NCI-H187 (cell line): Measurements from ENCODE around the gene GADD45GIP1.
"Not testable (repeated sequence)": the region's sequence is repeated elsewhere in the genome, so short reads cannot be mapped to it uniquely, and the experiment has no call there.

Experiments
- DNase-seq, 2 experiments: peaks; one replicate each; lab custom pipeline; 2025; lab: John Stamatoyannopoulos, UW

GADD45GIP1 gene

DNA sequence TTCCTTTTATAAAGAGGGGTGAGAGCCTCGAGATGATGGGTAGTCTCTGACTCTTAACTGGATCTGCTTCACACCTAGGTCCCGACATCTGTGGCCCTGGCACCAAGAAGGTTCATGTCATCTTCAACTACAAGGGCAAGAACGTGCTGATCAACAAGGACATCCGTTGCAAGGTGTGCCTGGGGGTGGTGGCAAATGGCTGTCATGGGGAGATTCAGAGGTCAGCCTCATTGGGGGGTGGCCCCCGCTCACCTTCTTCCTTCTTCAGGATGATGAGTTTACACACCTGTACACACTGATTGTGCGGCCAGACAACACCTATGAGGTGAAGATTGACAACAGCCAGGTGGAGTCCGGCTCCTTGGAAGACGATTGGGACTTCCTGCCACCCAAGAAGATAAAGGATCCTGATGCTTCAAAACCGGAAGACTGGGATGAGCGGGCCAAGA lies 17.0 kb downstream of the GADD45GIP1 start:
- DNase-seq = no peak

GRCh38 chr19:12938779-12939601 lies 18.0 kb downstream of the GADD45GIP1 start:
- no peak for DNase-seq

- peak; percentile 91 to 93 for DNase-seq
Observed at GRCh38 chr19:12937927-12938778, 18.9 kb downstream of the GADD45GIP1 start, which contains the start of gene CALR. CALR (plus strand) TSS chr19:12938609; CDS start chr19:12938680, 71 bp downstream.

DNA sequence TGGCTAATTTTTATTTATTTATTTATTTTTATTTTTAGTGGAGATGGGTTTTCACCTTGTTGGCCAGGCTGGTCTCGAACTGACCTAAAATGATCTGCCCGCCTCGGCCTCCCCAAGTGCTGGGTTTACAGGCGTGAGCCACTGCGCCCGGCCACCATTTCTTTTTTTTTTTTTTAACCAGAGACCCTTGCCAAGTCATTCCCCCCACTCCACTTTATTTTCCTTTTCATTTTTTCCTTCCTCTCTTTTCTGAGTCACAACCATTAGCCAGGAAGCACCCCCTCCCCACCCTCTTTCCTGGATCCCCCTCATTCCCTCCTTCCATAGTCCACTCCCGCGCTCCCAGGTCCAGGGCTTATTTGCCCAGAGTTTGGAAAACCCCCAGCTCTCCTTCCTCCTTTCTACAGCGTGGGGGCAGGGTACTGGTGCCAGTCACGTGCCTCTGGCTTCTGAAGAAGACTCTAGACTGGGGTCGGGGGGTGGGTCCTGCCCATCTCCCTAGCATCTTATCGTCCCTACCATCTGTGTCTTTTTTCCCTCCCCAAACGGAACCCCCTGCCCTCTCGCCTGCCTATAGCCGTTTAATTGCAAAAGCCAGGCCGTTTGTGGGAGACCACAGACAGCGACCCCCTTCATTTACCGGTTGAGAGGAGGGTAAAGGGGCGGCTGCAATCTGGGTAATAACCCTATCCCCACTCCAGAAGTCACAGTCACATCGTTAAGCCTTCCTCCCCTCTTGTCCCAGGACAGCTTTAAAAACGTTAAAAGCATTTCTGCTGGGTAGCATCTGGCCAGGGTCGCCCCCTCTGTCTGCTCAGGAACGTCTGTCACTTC lies 19.7 kb downstream of the GADD45GIP1 start:
- DNase-seq = no peak

GRCh38 chr19:12936582-12936981 lies 20.4 kb downstream of the GADD45GIP1 start:
- no peak for DNase-seq

GRCh38 chr19:12935071-12935470 lies 22.0 kb downstream of the GADD45GIP1 start:
- no peak for DNase-seq

GRCh38 chr19:12933287-12934072 lies 23.5 kb downstream of the GADD45GIP1 start, which contains the start of gene FARSA:
FARSA (minus strand) TSS chr19:12933711; CDS start chr19:12933696, 15 bp downstream.
- DNase-seq = peak; percentile 23 to 67

- DNase-seq = no peak
Observed at GRCh38 chr19:12932392-12933286, 24.4 kb downstream of the GADD45GIP1 start.

DNA sequence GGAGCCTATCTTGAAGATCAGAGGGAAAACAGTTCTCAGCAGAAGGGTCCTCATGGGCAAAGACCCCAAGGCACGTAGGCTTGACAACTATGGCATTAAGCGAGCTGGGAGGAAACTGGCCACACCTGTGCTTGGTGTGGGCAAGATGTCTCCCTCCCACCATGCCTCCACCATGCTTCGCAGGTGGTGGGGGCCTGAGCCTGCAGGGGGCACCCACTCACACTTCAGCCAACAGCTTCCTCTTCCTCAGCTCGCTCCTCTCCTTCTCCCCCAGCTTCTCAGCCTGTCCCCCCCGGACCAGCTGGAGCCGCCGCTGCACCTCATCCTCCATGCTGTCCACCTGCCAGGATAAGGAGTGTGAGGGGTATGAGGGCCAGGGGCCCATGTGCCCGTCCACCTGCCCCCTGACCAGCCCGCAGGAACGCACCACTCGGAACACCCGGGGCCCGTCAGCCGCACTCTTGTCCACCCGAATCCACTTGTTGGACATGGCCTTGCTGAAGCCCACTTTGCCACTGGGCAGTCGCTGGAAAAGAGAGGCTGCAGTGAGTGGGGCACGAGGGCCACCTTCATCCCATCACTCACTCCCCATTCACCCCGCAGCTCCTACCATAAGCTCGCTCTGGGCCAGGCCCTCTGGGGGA lies 26.9 kb downstream of the GADD45GIP1 start:
- no peak for DNase-seq

DNA sequence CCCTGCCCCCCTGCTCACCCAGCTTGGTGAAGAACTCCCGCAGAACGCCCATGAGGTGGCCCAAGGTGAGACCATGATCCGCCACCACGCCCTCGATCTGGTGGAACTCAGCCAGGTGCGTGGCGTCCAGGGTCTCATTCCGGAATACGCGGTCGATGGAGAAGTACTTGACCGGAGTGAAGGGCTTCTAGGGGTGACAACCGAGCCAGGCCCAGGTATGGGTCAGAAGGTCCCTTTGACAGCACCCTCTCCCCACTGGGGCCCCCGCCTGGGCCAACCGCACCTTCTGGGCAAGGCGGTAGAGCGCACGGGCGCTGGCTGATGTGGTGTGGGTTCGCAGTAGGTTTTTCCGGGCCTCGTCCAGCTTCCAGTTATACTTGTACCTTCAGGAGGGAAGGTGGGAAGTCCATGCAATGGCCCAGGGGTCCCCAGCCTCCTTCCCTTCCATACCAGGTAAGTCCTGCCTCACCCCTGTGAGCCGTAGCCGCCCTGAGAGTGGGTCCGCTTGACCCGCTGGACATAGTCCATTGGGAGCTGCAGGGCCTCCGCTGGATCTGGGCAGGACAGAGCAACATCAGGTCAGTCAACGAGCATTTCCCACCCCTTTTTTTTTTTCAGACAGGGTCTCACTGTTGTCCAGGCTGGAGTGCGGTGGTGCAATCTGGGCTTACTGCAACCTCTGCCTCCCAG lies 32.3 kb downstream of the GADD45GIP1 start:
- no peak for DNase-seq

DNA sequence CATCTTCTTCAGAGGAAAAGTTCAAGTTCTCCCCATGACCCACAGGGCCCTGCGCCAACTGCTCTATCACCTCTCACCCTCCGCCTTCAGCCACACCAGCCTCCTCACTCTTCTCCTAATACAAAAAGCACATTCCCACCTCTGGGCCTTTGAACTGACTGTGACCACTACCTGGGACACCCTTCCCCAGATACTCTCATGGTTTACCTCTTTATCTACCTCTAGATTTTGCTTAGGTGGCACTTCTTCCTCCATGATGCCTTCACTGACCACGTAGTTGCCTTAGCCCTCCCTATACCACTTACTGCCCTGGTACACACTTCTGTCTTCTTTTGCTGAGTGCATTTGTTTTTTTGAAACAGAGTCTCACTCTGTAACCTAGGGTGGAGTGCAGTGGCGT lies 34.1 kb downstream of the GADD45GIP1 start:
- DNase-seq = no peak

GRCh38 chr19:12921047-12921446 lies 36.0 kb downstream of the GADD45GIP1 start:
- no peak for DNase-seq

DNA sequence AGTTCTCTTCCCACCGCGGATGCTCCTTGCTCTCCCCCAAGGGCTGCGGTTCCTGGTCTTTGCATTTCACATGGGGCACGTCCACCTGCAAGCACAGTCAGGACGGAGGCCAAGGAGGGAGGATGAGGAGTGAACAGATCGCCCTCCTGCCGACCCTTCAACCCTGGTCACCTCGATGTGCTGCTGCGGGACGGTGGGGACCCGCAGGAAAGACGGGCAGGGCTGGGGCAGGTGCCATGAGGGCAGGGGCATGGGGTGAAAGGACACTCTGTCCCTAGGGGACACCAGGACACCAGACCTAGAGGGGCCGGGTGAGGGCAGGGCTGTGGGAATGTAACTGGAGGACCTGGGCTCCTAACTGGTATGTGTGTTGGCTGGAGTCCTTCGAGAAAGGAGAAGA lies 38.8 kb downstream of the GADD45GIP1 start:
- DNase-seq = no peak

DNA sequence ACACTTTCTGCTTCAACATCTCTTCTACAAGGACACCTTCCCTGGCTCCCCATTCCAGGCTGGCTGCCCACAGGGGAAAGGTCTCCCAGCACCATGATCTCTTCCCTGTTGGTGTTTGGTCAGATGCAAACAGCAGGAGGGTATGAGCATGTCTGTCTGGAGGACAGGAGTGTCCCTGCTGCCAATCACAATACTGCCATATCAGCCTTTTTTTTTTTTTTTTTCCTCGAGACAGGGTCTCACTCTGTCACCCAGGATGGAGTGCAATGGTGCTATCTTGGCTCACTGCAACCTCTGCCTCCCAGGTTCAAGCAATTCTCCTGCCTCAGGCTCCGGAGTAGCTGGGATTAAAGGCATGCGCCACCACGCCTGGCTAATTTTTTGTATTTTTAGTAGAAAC lies 41.2 kb downstream of the GADD45GIP1 start:
- not testable (repeated sequence) for DNase-seq

GRCh38 chr19:12913851-12914690 lies 43.0 kb downstream of the GADD45GIP1 start:
- DNase-seq = no peak

DNA sequence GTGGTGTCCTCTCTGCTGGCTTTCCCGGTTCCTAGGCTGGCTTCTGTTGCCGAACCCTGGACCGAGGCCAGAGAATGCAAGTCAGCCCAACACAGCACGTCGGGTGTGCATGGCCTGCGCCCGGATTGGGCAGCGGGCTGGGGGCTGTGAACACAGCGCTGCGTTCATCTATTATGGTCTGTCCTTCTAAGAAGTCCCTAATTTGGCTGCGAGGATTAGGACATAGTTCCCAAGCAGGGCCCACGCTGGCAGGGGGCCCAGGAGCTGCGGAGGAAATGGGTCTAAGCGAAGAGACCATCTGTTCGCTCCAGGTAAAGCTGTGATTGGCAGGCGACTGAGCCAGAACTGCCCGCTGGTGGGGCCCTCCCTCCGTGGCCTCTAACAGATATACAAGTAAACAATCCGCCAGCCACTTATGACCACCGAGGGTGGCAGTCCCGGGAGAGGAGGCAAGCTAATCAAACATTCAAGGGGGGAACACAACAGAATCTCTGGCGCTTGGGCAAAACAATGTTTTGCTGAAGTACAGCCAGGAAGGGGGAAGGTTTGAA lies 43.9 kb downstream of the GADD45GIP1 start:
- peak; percentile 58 to 78 for DNase-seq

DNA sequence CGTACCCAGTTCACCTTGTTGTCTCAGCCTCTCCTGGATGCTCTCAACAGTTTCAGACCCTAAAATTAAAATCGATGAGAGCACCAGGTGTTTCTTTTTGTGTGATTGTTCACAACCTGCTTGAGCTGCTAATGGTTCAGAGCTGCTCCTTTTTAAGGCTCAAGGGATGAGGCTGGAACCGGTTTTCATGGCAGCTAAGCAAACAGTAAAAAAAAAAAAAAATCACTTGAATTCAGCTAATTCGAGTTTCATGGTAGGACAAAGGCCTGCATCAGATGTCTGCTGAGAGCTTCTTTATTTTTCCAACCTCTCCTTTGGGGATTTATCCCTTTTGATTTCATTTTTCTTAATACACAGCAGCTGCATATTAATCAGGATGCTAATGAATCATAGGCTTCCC lies 44.5 kb downstream of the GADD45GIP1 start:
- DNase-seq = peak; percentile 57 to 66

DNA sequence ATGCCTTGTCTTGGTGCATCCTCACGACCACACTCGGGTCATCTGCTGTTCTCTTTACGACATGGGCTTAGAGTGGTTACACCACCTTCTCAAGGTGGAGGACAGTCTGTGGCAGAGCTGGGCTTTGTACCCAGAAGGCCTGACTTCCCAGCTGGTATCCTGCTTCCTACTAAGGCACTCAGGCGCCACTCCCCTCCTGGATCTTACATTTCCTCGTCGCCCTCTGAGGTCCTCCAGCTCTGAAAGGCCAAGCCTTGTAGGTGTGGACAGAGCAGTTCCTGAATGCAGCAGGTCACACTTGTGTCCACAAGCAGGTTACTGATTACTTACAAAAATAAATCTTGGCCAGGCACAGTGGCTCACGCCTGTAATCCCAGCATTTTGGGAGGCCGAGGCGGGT lies 49.9 kb downstream of the GADD45GIP1 start:
- no peak for DNase-seq
